PC-3 (cell line): ENCODE data around the gene RNF123. TPM values are rescaled to one million over a fixed set of nuclear protein-coding genes. Genes with fewer than 3 reads are reported as not detected.

ENCODE experiments used
- ATAC-seq: fragments of 200-7000 bp; cut with Tn5 transposase; 2 replicates; pipeline ENCODE4 v1.9.1; 2020; ENCODE audit warnings: mild to moderate bottlenecking, moderate library complexity
- BruUV-seq: library from RNA; stranded (reverse); fragments of 400-500 nt; replicated peaks from 2 replicates; lab custom pipeline; 2021; lab: Mats Ljungman, UMichigan
- CTCF ChIA-PET: fragments of 300-600 bp; sonication (Branson Sonifier 250); formaldehyde crosslinking; loops from one replicate; lab custom pipeline; 2022; ENCODE audit warnings: antibody characterized with exemption; lab: Charles Lee
- POLR2A ChIA-PET: fragments of 300-600 bp; sonication (Branson Sonifier 250); formaldehyde crosslinking; loops from one replicate; lab custom pipeline; 2022; ENCODE audit warnings: antibody characterized with exemption; ENCODE audit not compliant: unreplicated experiment; lab: Charles Lee
- DNase-seq: peaks from one replicate; pipeline ENCODE4 v3.0.0-alpha.2; 2015
- H2AFZ ChIP-seq: fragments of 300-600 bp; sonication (generic); 2 replicates; pipeline ENCODE4 v1.6.0; 2016; ENCODE audit warnings: antibody characterized with exemption, low read length
- H3F3A ChIP-seq: fragments of 300-600 bp; sonication (generic); one replicate; pipeline ENCODE4 v1.6.0; 2017; ENCODE audit warnings: antibody characterized with exemption, low read length, control low read depth, mild to moderate bottlenecking; ENCODE audit not compliant: unreplicated experiment
- H3K27ac ChIP-seq: fragments of 300-600 bp; sonication (generic); 2 replicates; pipeline ENCODE4 v1.5.1; 2016; ENCODE audit warnings: mild to moderate bottlenecking, low read length
- H3K27me3 ChIP-seq: fragments of 300-600 bp; sonication (generic); 2 replicates; pipeline ENCODE4 v1.6.1; 2016; ENCODE audit warnings: low read length, mixed read lengths
- H3K36me3 ChIP-seq: fragments of 300-600 bp; sonication (generic); 2 replicates; pipeline ENCODE4 v1.6.1; 2016; ENCODE audit warnings: low read depth, mixed run types, low read length, mixed read lengths
- H3K4me1 ChIP-seq: fragments of 300-600 bp; sonication (generic); 2 replicates; pipeline ENCODE4 v1.5.1; 2016; ENCODE audit warnings: low read length; ENCODE audit not compliant: insufficient read depth
- H3K4me2 ChIP-seq: fragments of 300-600 bp; sonication (generic); 2 replicates; pipeline ENCODE4 v1.6.0; 2016; ENCODE audit warnings: low read length
- H3K4me3 ChIP-seq: fragments of 300-600 bp; sonication (generic); 2 replicates; pipeline ENCODE4 v1.5.1; 2016; ENCODE audit warnings: mild to moderate bottlenecking, low read length, mixed read lengths
- H3K79me2 ChIP-seq: fragments of 300-600 bp; sonication (generic); 2 replicates; pipeline ENCODE4 v1.6.1; 2017; ENCODE audit warnings: low read length, mixed read lengths
- H3K9ac ChIP-seq: fragments of 300-600 bp; sonication (generic); 2 replicates; pipeline ENCODE4 v1.6.0; 2016; ENCODE audit warnings: mild to moderate bottlenecking, low read length
- H3K9me2 ChIP-seq: fragments of 300-600 bp; sonication (generic); replicated peaks from 2 replicates; pipeline ENCODE4 v1.6.1; 2016; ENCODE audit warnings: mixed run types, low read length, mixed read lengths
- H3K9me3 ChIP-seq: fragments of 300-600 bp; sonication (generic); 2 replicates; pipeline ENCODE4 v1.6.1; 2016; ENCODE audit warnings: low read length, mixed read lengths
- H4K20me1 ChIP-seq: fragments of 300-600 bp; sonication (generic); 2 replicates; pipeline ENCODE4 v1.6.1; 2016; ENCODE audit warnings: low read length, mixed read lengths
- EZH2 ChIP-seq: fragments of 300-600 bp; sonication (generic); IDR thresholded peaks from one replicate; pipeline ENCODE4 v1.6.1; 2017; ENCODE audit warnings: antibody characterized with exemption, mild to moderate bottlenecking, low read length; ENCODE audit not compliant: unreplicated experiment
- EZH2phosphoT487 ChIP-seq: fragments of 300-600 bp; sonication (generic); IDR thresholded peaks from 2 replicates; pipeline ENCODE4 v1.6.1; 2018; ENCODE audit warnings: mild to moderate bottlenecking, antibody characterized with exemption, low read length, borderline replicate concordance
- intact Hi-C: fragments of 100-400 bp; cut with micrococcal nuclease; formaldehyde crosslinking; loops from 2 replicates; pipeline ENCODE4 v1.9.0; 2023
- total RNA-seq: library from RNA; depleted of rRNA; stranded (reverse); fragments of >200 nt; gene quantifications from 2 replicates; pipeline ENCODE4 v1.2.3, GENCODE V29; 2014
- TF ChIP-seq, protein P1 (sequence below): fragments of 300-600 bp; sonication (generic); conservative IDR thresholded peaks from 2 replicates; pipeline ENCODE4 v1.5.1; 2017; ENCODE audit warnings: antibody characterized with exemption, low read depth, mild to moderate bottlenecking, low read length

The RNF123 gene
- total RNA-seq, 1 experiment from 2014 or later = 38.6 TPM

DNA sequence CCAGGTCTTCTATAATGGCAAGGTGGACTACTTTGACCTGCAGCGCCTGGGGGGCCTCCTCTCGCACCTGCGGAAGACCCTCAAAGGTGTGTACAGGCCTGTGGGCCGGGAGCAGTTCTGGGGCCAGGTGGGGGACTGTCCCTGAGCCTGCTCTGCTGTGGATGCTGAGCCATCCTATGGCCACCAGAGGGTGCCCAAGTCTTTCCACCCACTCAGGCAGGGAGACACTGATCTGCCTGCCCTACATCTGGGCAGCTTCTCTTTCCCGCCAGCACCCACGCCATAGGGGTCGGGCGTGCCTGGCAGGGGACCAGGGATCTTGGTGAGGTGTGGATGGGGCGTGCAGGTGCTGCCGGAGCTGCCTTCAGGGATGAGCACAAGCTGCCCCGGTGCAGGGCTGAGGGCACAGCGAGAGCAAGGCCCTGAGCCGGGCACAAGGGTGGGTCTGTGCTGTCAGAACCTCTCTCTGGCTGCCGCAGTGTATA, 14.1 kb downstream of the RNF123 start:
- H3F3A ChIP-seq = no peaks in the 10 kb centered on the region
- no peaks in the 10 kb centered on the region for H3K9me3 ChIP-seq
- DNase-seq (peak; percentile 81), ATAC-seq (peak; percentile 88)
- ChIA-PET POLR2A (no interaction called here), CTCF (interaction anchor here (0.6 kb wide), 1 partner anchor 233 kb away, joined by 10 read pairs; the partner anchor contains the start of gene DAG1)
- no peak overlapping the region for H3K4me3 ChIP-seq
- intact Hi-C loops = loop anchor here (1.0 kb wide), 3 partner anchors 99 to 203 kb away; no protein-coding TSS in a partner anchor
- no peak for TF ChIP-seq EZH2phosphoT487
- TF ChIP-seq, protein P1, sequence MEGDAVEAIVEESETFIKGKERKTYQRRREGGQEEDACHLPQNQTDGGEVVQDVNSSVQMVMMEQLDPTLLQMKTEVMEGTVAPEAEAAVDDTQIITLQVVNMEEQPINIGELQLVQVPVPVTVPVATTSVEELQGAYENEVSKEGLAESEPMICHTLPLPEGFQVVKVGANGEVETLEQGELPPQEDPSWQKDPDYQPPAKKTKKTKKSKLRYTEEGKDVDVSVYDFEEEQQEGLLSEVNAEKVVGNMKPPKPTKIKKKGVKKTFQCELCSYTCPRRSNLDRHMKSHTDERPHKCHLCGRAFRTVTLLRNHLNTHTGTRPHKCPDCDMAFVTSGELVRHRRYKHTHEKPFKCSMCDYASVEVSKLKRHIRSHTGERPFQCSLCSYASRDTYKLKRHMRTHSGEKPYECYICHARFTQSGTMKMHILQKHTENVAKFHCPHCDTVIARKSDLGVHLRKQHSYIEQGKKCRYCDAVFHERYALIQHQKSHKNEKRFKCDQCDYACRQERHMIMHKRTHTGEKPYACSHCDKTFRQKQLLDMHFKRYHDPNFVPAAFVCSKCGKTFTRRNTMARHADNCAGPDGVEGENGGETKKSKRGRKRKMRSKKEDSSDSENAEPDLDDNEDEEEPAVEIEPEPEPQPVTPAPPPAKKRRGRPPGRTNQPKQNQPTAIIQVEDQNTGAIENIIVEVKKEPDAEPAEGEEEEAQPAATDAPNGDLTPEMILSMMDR = peak; percentile 85
- no peak overlapping the region for H3K4me2 ChIP-seq
- H3K9ac ChIP-seq = no peak overlapping the region
- H3K4me1 ChIP-seq = no peaks in the 10 kb centered on the region
- no TSS peak for BruUV-seq
- no peaks in the 10 kb centered on the region for H3K9me2 ChIP-seq
- H2AFZ ChIP-seq = no peak overlapping the region
- H3K79me2 ChIP-seq = no peaks in the 10 kb centered on the region
- H4K20me1 ChIP-seq = no peaks in the 10 kb centered on the region
- H3K27ac ChIP-seq = no peak overlapping the region
- no peaks in the 10 kb centered on the region for H3K27me3 ChIP-seq
- H3K36me3 ChIP-seq = peaks cover 10% of the 10 kb centered on the region; the same call in 1 of the 2 replicates

DNA sequence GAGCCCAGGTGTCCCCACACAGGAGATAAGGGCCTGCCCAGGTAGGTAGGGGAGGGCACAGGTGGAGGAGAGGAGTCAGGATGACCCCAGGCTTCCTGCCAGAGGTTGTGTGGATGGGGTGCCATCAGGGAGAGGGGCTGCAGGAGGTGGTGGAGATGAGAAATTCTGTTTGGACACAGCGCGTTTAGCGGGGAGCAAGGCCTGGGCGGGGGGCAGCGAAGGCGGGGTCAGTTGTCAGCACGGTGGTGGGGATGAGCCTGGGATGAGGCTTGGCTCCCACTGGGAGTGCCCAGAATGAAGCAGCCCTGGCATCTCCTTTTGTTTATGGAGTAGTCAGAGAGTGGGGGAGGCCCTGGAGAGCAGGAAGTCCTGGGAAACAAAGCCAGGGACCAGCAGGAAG, 14.6 kb downstream of the RNF123 start:
- ATAC-seq (no peak), DNase-seq (no peak)
- no peak overlapping the region for H3K9ac ChIP-seq
- no peaks in the 10 kb centered on the region for H3K27me3 ChIP-seq
- CTCF ChIA-PET = interaction anchor here (0.6 kb wide), 1 partner anchor 234 kb away, joined by 10 read pairs; the partner anchor contains the start of gene DAG1
- no peak overlapping the region for H2AFZ ChIP-seq
- intact Hi-C loops = loop anchor here (1.0 kb wide), 3 partner anchors 98 to 202 kb away; no protein-coding TSS in a partner anchor
- POLR2A ChIA-PET = no interaction called here
- peaks cover 10% of the 10 kb centered on the region; the same call in 1 of the 2 replicates for H3K36me3 ChIP-seq
- TF ChIP-seq EZH2 (no peak), EZH2phosphoT487 (no peak)
- TF ChIP-seq, protein P1 = no peak
- no TSS peak for BruUV-seq
- no peaks in the 10 kb centered on the region for H3K79me2 ChIP-seq
- H3K9me3 ChIP-seq = no peaks in the 10 kb centered on the region
- no peaks in the 10 kb centered on the region for H3F3A ChIP-seq
- H3K4me2 ChIP-seq = no peak overlapping the region
- H3K4me1 ChIP-seq = no peaks in the 10 kb centered on the region
- H3K27ac ChIP-seq = no peak overlapping the region
- no peaks in the 10 kb centered on the region for H4K20me1 ChIP-seq
- no peak overlapping the region for H3K4me3 ChIP-seq
- no peaks in the 10 kb centered on the region for H3K9me2 ChIP-seq

DNA sequence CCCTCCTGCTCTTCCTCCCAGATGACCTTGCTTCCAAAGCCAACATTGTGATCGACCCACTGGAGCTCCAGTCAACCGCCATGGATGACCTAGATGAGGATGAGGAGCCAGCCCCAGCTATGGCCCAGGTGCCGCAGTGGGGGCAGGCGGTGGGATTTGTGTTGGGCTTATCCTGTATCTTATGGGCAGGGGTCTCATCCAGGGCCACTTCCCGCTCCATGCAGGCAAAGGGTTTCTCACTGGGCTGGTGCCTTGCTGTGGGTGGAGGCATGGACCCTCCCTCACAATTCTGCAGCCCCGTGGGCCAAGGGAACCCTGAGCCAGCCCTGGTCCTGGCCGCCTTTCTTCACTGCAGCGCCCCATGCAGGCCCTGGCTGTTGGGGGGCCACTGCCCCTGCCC, 15.3 kb downstream of the RNF123 start:
- no peak overlapping the region for H3K27ac ChIP-seq
- H3K27me3 ChIP-seq = no peaks in the 10 kb centered on the region
- H3K4me3 ChIP-seq = no peak overlapping the region
- H4K20me1 ChIP-seq = no peaks in the 10 kb centered on the region
- CTCF ChIA-PET = no interaction called here
- BruUV-seq = no TSS peak
- H3K36me3 ChIP-seq = peaks cover 10% of the 10 kb centered on the region; the same call in 1 of the 2 replicates
- DNase-seq (no peak), ATAC-seq (no peak)
- intact Hi-C loops = no loop called here
- POLR2A ChIA-PET = no interaction called here
- no peak overlapping the region for H3K9ac ChIP-seq
- no peak overlapping the region for H2AFZ ChIP-seq
- no peaks in the 10 kb centered on the region for H3K4me1 ChIP-seq
- TF ChIP-seq, protein P1 = no peak
- no peak for TF ChIP-seq EZH2
- no peak for TF ChIP-seq EZH2phosphoT487
- H3K4me2 ChIP-seq = no peak overlapping the region
- no peaks in the 10 kb centered on the region for H3K79me2 ChIP-seq
- no peaks in the 10 kb centered on the region for H3K9me2 ChIP-seq
- H3F3A ChIP-seq = no peaks in the 10 kb centered on the region
- H3K9me3 ChIP-seq = no peaks in the 10 kb centered on the region
